Measurements from ENCODE around the gene CRKL. TPM values are rescaled to one million over a fixed set of nuclear protein-coding genes. Genes with fewer than 3 reads are reported as not detected.

Gene CRKL
- total RNA-seq, 1 donor from 2014 or later: 59.5 TPM

DNA sequence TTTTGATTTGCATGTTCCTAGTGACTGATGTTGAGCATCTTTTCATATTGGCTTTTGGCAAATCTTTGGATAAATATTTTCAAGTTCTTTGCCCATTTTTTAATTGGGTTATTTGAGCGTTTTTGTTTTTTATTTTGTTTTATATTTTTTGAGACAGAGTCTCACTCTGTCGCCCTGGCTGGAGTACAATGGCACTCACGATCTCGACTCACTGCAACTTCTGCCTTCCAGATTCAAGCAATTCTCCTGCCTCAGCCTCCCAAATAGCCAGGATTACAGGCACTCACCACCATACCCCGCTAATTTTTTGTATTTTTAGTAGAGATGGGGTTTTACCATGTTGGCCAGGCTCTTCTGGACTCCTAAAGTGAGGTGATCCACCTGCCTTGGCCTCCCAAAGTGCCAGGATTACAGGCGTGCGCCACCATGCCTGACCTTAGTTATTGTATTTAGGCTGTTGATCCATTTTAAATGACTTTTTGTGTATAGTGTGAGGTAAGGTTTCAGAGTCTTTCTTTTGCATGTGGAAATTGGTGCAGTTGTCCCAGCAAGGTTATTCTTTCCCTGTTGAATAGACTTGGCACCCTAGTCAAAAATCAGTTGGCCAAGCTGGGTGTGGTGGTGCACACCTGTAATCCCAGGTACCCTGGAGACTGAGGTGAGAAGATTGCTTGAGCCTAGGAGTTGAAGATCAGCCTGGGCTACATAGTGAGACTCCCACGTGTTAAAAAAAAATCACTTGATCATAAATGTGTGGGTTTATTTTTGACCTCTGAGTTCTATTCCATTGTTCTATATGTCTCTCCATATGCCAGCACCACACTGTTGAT, 26.1 kb downstream of the CRKL start:
- TF ChIP-seq, protein P1, sequence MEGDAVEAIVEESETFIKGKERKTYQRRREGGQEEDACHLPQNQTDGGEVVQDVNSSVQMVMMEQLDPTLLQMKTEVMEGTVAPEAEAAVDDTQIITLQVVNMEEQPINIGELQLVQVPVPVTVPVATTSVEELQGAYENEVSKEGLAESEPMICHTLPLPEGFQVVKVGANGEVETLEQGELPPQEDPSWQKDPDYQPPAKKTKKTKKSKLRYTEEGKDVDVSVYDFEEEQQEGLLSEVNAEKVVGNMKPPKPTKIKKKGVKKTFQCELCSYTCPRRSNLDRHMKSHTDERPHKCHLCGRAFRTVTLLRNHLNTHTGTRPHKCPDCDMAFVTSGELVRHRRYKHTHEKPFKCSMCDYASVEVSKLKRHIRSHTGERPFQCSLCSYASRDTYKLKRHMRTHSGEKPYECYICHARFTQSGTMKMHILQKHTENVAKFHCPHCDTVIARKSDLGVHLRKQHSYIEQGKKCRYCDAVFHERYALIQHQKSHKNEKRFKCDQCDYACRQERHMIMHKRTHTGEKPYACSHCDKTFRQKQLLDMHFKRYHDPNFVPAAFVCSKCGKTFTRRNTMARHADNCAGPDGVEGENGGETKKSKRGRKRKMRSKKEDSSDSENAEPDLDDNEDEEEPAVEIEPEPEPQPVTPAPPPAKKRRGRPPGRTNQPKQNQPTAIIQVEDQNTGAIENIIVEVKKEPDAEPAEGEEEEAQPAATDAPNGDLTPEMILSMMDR (IDR thresholded peaks at IDR 0.05; ENCODE audit: insufficient read depth, low read depth, low read length): no peak
- TF ChIP-seq EZH2 (IDR thresholded peaks at IDR 0.05; ENCODE audit: insufficient read depth, low read length): no peak

DNA sequence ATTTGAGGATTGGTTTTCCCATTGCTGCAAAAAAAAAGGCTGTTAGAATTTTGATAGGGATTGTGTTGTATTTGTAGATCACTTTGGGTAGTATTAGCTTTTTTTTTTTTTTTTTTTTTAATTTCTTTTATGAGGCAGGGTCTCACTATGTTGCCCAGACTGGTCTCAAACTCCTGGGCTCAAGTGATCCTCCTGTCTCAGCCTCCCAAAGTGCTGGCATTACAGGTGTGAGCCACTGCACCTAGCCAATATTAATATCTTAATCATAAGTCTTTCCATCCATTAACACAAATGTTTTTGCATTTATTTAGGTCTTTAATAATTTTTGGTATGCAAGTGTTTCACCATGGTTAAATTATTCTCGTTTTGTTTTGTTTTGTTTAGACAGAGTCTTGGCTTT, 26.8 kb downstream of the CRKL start:
- Mint-ChIP-seq H3K36me3 (ENCODE audit: low read depth, unreplicated experiment) (no peaks in the 10 kb centered on the region), H3K27ac (ENCODE audit: unreplicated experiment) (no peak overlapping the region), H3K4me3 (ENCODE audit: unreplicated experiment) (no peak overlapping the region), H3K27me3 (ENCODE audit: low read depth, unreplicated experiment) (no peaks in the 10 kb centered on the region), H3K9me3 (ENCODE audit: unreplicated experiment) (no peaks in the 10 kb centered on the region), H3K4me1 (ENCODE audit: low read depth, unreplicated experiment) (peaks cover 18% of the 10 kb centered on the region)
- no peak overlapping the region for H3K27ac ChIP-seq (ENCODE audit: low read depth, low read length)
- no peak for FAIRE-seq
- no peaks in the 10 kb centered on the region for H3K9me3 ChIP-seq (ENCODE audit: insufficient read depth, low read depth, low read length)
- no peak for DNase-seq (ENCODE audit: low read depth)
- no peak overlapping the region for H2AFZ ChIP-seq (ENCODE audit: low read depth, low read length)
- no peak overlapping the region for H3K9ac ChIP-seq (ENCODE audit: low read length)
- H3K27me3 ChIP-seq (ENCODE audit: insufficient read depth, low read length): no peaks in the 10 kb centered on the region
- TF ChIP-seq, protein P1 (IDR thresholded peaks at IDR 0.05; ENCODE audit: insufficient read depth, low read depth, low read length): no peak
- TF ChIP-seq EZH2 (IDR thresholded peaks at IDR 0.05; ENCODE audit: insufficient read depth, low read length): no peak
- peaks cover 92% of the 10 kb centered on the region for H4K20me1 ChIP-seq (ENCODE audit: insufficient read depth, low read length)
- H3K36me3 ChIP-seq (ENCODE audit: insufficient read depth, low read length): no peaks in the 10 kb centered on the region
- H3K4me1 ChIP-seq (ENCODE audit: insufficient read depth, low read length): peaks cover 15% of the 10 kb centered on the region
- H3K4me3 ChIP-seq (ENCODE audit: insufficient read depth, low read depth, low read length): no peak overlapping the region
- peaks cover 97% of the 10 kb centered on the region for H3K79me2 ChIP-seq (ENCODE audit: insufficient read depth, low read length)
- no peak overlapping the region for H3K4me2 ChIP-seq (ENCODE audit: low read length)

More for the DNA sequence above, 26.1 kb downstream of the CRKL start:
- Mint-ChIP-seq H3K27ac (ENCODE audit: unreplicated experiment) (no peak overlapping the region), H3K27me3 (ENCODE audit: low read depth, unreplicated experiment) (no peaks in the 10 kb centered on the region), H3K4me3 (ENCODE audit: unreplicated experiment) (no peak overlapping the region), H3K4me1 (ENCODE audit: low read depth, unreplicated experiment) (peaks cover 24% of the 10 kb centered on the region), H3K36me3 (ENCODE audit: low read depth, unreplicated experiment) (no peaks in the 10 kb centered on the region), H3K9me3 (ENCODE audit: unreplicated experiment) (no peaks in the 10 kb centered on the region)
- Histone ChIP-seq H3K79me2 (ENCODE audit: insufficient read depth, low read length) (peaks cover 97% of the 10 kb centered on the region), H3K9me3 (ENCODE audit: insufficient read depth, low read depth, low read length) (no peaks in the 10 kb centered on the region), H3K27me3 (ENCODE audit: insufficient read depth, low read length) (no peaks in the 10 kb centered on the region), H2AFZ (ENCODE audit: low read depth, low read length) (no peak overlapping the region), H3K4me2 (ENCODE audit: low read length) (no peak overlapping the region), H3K27ac (ENCODE audit: low read depth, low read length) (no peak overlapping the region), H4K20me1 (ENCODE audit: insufficient read depth, low read length) (peaks cover 91% of the 10 kb centered on the region), H3K4me1 (ENCODE audit: insufficient read depth, low read length) (peaks cover 15% of the 10 kb centered on the region), H3K9ac (ENCODE audit: low read length) (no peak overlapping the region), H3K36me3 (ENCODE audit: insufficient read depth, low read length) (no peaks in the 10 kb centered on the region), H3K4me3 (ENCODE audit: insufficient read depth, low read depth, low read length) (no peak overlapping the region)
- FAIRE-seq (no peak), DNase-seq (ENCODE audit: low read depth) (no peak)

DNA sequence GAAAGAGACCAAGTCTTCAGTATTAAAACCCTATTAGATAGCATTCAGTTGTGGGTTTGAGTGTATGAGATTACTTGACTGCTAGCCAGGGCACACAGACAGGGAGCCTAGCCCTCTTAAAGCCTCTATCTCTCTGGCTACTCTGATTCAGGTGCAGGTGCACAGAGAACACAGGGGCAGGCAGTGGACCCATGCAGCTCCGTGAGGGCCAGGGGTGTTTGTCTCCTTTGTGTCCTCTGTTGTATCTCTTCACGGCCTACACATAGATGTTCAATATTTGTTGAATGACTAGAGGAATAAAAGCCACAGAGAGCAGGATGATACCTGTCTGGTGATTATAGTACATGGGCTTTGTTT, 28.3 kb downstream of the CRKL start:
- H3K36me3 Mint-ChIP-seq (ENCODE audit: low read depth, unreplicated experiment): no peaks in the 10 kb centered on the region
- peaks cover 22% of the 10 kb centered on the region for H3K4me1 Mint-ChIP-seq (ENCODE audit: low read depth, unreplicated experiment)
- H3K27ac ChIP-seq (ENCODE audit: low read depth, low read length): peak overlapping the region; percentile 2
- FAIRE-seq: no peak
- no peaks in the 10 kb centered on the region for H3K27me3 Mint-ChIP-seq (ENCODE audit: low read depth, unreplicated experiment)
- no peak overlapping the region for H3K4me3 ChIP-seq (ENCODE audit: insufficient read depth, low read depth, low read length)
- H3K27me3 ChIP-seq (ENCODE audit: insufficient read depth, low read length): no peaks in the 10 kb centered on the region
- no peak for TF ChIP-seq EZH2 (IDR thresholded peaks at IDR 0.05; ENCODE audit: insufficient read depth, low read length)
- TF ChIP-seq, protein P1 (IDR thresholded peaks at IDR 0.05; ENCODE audit: insufficient read depth, low read depth, low read length): no peak
- peaks cover 15% of the 10 kb centered on the region for H3K4me1 ChIP-seq (ENCODE audit: insufficient read depth, low read length)
- H3K9me3 ChIP-seq (ENCODE audit: insufficient read depth, low read depth, low read length): no peaks in the 10 kb centered on the region
- H3K36me3 ChIP-seq (ENCODE audit: insufficient read depth, low read length): peaks cover 6% of the 10 kb centered on the region
- peak overlapping the region; percentile 43 for H3K4me2 ChIP-seq (ENCODE audit: low read length)
- no peak overlapping the region for H3K9ac ChIP-seq (ENCODE audit: low read length)
- no peaks in the 10 kb centered on the region for H3K9me3 Mint-ChIP-seq (ENCODE audit: unreplicated experiment)
- no peak overlapping the region for H3K4me3 Mint-ChIP-seq (ENCODE audit: unreplicated experiment)
- peaks cover 94% of the 10 kb centered on the region for H4K20me1 ChIP-seq (ENCODE audit: insufficient read depth, low read length)
- no peak overlapping the region for H2AFZ ChIP-seq (ENCODE audit: low read depth, low read length)
- peaks cover 97% of the 10 kb centered on the region for H3K79me2 ChIP-seq (ENCODE audit: insufficient read depth, low read length)
- H3K27ac Mint-ChIP-seq (ENCODE audit: unreplicated experiment): no peak overlapping the region
- DNase-seq (ENCODE audit: low read depth): no peak

Measured in astrocyte (in vitro differentiated cells and primary cell).